ENCODE data around the gene ARHGAP11B. TPM values are rescaled to one million over a fixed set of nuclear protein-coding genes. Genes with fewer than 3 reads are reported as not detected.

ARHGAP11B gene

Other genes with a start within 250 kb of the ARHGAP11B start
- not detected for gene CHRFAM7A, start 232.6 kb upstream of the ARHGAP11B start, total RNA-seq
- gene GOLGA8R, start 211.9 kb upstream of the ARHGAP11B start, total RNA-seq = 1.8 TPM
- gene GOLGA8Q, start 74.1 kb upstream of the ARHGAP11B start, total RNA-seq = not detected
- gene GOLGA8H, start 22.1 kb upstream of the ARHGAP11B start, total RNA-seq = not detected

Data from esophagus mucosa (tissue), 1 donor.